HT1080 (cell line): ENCODE measurements around the gene CPSF7. TPM values are rescaled to one million over a fixed set of nuclear protein-coding genes. Genes with fewer than 3 reads are reported as not detected.
"Not testable (repeated sequence)": the region's sequence is repeated elsewhere in the genome, so short reads cannot be mapped to it uniquely, and the experiment has no call there.

Experiments used
- DNase-seq: peaks from one replicate; pipeline ENCODE4 v3.0.0-alpha.2; 2015; ENCODE audit warnings: low read depth
- total RNA-seq: library from RNA; depleted of rRNA; stranded (reverse); fragments of >200 nt; shearing (Covaris generic); gene quantifications from 2 replicates; pipeline ENCODE4 v1.2.3, GENCODE V29; 2014

CPSF7 gene
- total RNA-seq, 1 experiment from 2014 or later = 48.1 TPM

DNA sequence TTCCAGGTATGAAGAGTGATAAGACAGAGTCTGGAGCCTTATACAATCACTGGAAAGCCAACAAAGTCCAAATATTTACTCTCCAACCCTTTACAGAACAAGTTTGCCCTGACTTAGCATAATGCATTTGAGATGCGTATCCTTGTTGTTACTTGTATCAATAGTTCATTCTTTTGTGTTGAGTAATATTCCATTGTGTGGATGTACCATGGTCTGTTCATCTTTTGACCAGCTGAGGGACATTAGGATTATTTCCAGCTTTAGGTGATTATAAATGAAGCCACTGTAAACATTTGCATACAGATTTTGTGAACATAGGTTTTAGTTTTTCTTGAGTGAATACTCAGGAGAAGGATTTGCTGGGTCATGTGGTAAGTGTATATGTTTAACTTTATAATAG, 9.8 kb upstream of the CPSF7 start:
- no peak for DNase-seq

DNA sequence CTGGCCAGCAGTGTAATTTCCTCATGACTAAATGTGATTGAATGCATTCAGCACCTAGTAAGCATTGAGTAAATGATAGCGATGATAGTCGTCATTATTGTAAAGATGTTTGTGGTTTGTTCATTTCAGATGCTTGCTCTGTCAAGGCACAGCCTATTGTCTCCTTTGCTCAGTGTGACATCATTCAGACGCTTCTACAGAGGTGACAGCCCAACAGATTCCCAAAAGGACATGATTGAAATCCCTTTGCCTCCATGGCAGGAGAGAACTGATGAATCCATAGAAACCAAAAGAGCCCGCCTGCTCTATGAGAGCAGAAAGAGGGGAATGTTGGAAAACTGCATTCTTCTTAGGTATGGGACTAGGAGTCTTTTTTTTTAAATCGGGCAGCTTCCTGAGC, 7.7 kb upstream of the CPSF7 start:
- no peak for DNase-seq

DNA sequence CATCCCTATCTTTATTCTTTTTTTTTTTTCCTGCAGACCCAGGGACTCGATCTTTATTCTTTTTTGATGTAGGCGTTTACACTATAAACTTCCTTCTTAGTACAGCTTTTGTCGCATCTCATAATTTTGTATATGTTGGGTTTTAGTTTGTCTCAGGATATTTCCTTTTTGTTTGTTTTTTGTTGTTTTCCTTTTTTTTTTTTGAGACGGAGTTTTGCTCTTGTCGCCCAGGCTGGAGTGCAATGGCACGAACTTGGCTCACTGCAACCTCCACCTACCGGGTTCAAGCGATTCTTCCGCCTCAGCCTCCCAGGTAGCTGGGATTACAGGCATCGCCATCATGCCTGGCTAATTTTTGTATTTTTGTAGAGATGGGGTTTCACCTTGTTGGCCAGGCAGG, 1.1 kb upstream of the CPSF7 start:
- not testable (repeated sequence) for DNase-seq

DNA sequence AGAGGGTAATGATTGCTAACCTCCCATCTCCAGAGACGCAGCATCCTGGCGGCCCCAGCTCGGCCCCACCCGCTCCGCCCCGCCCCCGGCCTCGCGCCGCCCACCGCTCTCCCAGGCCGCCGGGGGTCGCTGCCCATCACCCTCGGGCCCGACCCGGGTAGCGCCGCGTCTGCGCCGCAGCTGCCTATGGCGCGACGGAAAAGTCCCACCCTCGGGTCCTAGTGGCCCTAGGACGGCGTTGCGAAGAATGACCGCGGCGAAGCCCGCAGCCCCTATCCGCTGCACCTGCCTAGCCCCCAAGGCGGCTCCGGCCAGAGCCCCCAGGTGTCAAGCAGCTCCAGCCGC, 457 bp downstream of the CPSF7 start:
- DNase-seq = peak; percentile 47

DNA sequence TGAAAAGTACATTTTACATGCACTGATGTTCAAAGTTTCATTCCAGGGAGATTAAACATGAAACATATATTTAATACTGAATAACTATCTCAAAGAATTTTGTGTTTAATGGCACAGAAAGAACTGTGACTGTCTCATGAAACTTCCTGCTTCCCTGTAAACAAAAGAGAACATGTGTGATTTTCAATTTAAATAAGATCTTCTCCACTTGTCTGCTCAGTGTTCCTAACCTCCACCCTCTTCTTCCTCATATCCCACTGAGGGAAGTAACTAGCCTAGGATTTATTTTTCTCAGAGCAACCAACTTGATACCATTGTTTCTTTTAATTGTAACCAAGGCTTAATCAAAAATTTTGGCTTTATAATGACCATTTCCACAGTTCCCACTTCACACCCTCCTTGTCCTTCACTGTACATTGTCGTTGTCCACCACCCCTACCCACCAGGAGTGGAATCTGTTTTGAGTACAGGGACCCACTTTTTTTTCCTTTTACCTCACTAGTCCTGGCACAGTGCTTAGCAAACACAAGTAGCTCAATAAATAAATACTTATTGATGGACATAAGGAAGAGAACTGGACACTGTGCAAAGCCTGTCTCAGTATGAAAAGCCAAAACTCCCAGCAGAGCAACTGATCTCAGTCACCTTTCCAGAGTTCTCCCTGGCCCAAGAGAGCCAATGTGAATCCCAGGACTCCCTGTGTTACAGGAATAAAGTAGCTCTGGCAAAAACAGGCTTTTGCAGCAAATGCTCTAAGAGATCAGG, 4.2 kb downstream of the CPSF7 start:
- no peak for DNase-seq

DNA sequence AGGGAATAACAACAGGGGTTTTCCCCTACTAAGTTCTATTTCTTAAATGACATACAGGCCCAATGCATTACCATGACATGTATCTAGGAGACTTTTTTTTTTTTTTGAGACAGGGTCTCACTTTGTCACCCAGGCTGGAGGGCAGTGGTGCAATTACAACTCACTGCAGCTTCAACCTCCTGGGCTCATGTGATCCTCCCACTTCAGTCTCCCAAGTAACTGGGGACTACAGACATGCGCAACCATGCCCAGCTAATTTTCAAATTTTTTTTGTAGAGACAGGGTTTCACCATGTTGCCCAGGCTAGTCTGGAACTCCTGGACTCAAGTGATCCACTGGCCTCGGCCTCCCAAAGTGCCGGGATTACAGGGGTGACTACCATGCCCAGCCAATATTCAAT, 7.5 kb downstream of the CPSF7 start:
- DNase-seq = no peak

DNA sequence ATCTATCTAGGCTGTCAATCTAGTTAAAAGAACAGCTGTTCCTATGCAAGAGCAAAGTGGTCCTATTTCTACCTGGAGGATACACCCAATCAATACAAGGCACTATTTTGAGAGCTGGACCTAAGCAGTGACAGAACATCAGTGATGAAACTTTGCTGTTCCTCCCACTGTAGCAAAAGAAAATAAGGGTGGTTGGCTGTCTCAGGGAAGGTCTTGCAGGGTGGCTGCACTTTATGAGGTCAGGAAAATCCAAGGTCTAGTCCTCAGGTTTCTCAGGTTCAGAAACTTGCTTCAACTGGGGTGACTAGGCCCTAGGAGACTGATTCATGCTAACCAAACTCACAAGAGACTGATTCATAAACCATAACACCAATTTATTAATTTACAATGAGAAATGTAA, 11.6 kb downstream of the CPSF7 start:
- no peak for DNase-seq

DNA sequence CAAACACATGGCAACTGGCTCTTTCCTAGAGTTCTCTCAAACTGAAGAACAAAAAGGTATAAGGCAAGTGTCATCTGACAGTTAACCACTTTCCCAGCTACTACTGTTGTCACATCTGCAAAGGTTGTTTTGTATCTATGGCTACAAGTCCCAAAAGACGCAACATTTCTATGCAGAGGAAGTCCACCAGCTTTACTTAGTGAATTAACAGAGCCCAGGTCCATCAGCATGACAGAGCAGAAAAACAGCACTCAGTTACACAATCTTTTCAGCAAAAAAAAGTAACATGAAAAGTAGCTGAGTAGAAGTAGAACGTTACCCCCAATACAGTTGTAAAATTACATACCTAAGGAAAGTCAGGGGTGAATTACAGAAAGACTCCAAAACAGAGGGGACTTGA, 12.1 kb downstream of the CPSF7 start:
- DNase-seq = peak; percentile 4

DNA sequence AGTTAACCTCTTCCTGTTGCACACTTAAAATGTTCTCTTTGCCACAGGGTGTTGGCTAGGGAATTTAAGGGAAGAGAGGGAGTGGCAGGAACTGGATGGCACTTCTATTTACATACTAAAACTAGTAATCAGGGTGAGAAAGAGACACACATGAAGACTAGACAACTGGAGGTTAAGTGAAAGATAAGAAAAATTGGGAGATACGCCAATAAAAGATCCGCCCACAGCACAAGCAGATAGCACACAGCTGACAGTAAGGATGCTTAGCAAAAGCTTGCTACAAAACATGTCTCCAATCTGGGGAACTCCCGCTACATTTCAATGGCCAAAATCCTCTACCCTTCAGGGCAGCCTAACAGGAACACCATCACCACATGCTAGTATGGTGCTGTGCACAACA, 12.8 kb downstream of the CPSF7 start:
- DNase-seq = no peak

DNA sequence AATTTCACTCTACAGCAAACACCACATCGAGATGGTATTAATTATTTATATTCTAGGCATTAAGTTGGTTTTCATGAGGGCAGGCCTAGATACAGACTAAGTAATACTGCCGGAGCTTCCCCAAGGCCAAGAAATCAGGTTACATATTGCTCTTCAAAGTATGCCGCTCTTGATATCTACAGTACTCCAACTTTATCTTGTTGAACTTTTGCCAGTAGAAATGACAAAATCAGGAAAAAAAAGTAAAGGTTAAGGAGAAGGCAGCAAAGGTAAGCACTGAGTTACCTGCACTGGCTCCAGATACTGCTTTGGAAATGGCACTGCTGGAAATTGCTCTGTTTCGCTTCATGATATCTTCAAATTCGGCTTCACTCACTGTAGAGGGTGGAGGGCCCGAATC, 14.4 kb downstream of the CPSF7 start:
- DNase-seq = no peak

DNA sequence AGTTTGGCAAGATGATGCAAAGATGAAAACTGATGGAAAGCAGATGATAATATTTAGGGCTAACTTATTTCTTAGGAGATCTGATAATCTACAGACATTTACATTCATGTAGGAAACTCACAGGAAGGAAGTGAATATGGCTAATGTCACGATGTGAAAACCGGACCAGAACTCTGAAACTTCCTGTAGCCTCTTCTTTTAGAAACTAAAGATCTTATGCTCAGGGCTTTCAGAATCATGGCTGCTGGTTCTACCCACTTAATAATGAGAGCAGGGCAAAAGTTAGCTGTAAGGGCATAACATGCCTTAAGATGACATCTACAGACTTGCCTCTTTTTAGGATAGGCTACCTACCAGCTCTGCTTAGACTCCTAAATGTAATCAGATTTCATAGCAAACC, 15.2 kb downstream of the CPSF7 start:
- no peak for DNase-seq

DNA sequence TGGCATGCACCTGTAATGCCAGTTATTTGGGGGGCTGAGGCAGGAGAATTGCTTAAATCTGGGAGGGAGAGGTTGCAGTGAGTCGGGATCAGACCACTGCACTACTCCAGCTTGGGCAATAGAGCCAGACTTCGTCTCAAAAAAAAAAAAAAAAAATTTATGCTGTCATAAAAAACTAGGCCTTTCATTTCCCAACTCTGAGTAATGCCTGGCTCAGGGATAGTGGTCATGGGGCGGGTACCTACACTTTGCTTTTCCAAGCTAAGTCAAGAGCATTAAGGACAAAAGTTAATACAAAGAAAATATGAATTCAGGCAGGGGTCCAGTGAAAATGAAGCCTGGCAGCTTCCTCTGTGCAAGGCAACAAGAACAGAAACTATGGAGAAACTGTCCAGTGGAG, 16.3 kb downstream of the CPSF7 start:
- peak; percentile 31 for DNase-seq

DNA sequence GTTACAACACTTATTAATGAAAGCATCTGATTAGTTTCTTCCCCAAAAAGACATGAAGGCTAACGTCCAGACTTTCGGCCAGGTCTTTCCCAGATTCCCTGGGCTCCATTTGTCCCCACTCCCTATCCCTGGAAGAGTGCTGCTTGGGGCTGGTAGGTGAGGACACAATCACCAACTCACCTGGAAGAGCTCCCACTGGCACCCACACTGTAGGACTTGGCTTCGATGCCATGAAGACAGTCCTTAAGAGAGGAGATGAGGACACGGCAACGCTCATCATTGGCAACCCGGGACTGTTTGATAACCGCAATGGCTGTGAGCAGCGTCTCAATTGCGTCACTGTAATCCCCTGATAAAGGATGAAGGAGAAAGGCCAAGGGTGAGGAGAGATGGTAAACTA, 18.2 kb downstream of the CPSF7 start:
- DNase-seq = no peak

DNA sequence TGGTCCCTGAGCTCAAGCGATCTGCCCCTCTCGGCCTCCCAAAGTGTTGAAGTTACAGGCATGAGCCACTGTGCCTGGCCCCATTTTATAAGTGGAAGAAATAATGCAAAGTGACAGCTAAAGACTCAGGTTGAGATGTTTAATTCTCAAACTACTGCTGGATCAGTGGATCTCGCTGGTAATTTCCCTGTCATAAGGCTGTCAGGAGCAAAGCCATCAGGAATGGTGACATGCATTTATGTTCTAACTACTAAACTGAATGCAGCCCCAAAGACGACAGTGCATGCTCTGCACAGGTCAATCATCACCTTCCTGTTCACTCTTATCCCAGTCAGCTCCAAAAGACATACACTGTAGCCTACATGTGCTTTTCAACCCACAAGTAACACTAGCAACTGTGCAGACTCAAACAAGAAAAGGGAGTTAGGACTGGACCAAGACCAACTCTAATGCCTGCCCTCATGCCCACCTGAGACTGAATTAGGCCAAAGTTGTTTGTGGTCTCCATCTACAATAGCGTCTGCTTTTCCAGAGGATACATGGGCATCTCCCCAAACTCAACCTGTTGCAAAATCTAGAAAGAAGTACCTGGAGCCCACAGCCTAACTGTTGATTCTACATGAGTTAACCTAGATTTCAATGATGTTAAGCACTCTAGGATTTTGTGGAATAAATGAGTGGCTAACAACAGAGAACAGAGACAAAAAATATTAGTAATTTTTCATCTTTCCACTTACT, 22.6 kb downstream of the CPSF7 start:
- DNase-seq = no peak

DNA sequence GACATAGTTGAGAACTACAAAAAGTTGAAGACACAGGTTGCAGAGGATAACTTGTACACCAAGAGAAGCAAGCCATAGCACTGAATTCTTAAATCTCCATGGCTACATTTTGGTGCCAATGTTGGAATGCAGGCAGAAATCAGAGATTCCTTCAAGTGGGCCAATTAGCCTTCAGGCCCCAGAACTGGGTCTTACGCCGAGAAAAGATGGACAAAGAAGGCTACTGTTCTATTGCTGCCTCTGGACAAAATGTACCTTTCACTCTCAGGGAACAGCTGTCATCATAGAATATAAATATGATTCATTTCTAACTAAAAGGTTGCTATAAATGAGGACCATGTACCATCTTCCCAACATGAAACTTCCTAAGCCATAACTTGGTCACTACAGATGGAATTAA, 23.7 kb downstream of the CPSF7 start:
- no peak for DNase-seq

DNA sequence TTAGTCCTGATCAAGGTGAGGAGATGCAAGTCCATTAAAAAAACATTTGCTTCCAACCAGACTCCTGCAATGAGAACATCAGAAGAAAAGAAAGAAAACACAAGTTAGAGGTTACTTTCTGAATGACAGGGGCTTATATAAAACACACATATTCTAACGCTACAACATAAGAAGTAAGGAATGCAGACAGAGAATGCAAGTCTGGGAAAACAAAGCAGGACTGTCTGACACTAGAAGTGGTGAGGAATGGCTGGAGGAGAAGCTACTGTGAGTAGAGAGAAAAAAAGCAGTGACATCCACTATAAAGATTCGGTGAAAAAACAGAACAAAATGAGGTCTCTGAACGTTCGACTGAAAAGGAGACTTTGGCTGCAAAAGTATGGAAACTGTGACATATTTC, 25.1 kb downstream of the CPSF7 start:
- DNase-seq = no peak

DNA sequence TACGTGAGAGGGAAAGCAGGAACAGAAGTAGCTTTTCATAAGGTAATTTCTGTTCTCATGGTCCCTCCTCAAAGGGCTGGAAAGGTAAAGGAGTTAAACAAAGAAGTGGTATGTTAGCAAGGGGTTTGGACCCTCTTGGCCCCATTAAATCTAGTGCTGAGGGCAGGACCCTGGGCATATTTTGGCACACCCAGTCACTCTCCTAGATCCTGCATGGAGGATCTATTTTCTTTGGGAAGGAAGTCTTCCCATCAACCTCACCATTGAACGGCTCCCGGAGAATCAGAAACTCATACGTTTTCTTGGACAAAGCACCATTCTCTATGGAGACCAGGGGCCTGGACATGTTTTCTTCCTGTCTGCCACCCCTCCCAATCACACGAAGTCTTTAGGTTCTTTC, 25.7 kb downstream of the CPSF7 start:
- no peak for DNase-seq

DNA sequence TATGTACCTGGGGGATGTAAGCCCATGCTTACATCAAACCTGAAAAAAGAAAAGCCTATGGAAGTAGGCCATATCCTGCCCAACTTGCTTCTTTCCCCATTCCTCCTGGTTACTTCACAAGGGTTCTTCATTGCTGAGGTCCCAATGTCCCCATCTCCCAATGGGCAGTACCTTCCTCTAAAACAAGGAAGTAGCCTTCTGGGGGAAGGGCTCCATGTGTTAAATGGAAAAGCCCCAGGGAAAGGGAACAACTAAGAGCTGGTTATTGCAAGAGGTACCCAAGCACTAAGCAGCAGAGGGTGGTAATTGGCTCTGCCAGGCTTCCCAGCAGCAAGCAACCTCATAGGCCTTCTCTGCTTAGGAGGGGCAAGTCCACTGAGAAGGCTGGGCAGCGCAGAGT, 26.1 kb downstream of the CPSF7 start:
- DNase-seq = no peak

DNA sequence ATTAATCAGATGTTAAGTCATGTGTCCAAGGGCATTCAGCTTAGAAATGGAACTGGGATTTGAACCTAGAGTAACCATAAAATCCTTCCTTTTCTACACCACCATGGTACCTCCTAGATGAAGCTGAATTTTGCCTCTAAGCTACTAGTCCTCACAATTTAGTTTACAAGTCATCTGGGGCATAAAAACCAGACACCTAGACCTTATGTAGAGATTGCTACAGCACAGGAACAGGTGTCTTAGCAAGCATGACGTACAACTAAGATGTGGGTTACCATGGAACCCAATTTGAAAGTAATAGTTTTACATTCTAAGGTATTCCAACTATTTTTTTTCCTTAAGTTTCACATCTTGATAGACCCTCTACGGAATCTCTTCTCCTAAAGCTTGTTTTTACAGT, 28.2 kb downstream of the CPSF7 start:
- no peak for DNase-seq

DNA sequence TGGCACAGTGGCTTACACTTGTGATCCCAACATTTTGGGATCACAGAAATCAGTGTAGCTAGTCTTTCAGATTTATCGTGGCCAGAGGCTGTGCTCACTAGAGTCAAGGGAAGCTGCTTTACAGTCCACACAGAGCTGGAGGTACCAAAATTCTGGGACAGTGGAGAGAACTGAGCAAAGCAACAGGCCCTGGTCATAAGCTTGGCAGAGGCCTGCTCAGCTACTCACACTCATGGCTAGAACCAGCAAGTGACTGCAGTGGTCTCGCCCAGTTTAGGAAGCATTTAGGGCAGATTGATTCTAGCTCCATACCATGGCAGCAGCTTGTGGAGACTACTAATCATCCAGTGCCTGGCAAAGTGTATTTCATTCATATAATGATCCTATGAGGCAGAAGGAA, 28.6 kb downstream of the CPSF7 start:
- no peak for DNase-seq

DNA sequence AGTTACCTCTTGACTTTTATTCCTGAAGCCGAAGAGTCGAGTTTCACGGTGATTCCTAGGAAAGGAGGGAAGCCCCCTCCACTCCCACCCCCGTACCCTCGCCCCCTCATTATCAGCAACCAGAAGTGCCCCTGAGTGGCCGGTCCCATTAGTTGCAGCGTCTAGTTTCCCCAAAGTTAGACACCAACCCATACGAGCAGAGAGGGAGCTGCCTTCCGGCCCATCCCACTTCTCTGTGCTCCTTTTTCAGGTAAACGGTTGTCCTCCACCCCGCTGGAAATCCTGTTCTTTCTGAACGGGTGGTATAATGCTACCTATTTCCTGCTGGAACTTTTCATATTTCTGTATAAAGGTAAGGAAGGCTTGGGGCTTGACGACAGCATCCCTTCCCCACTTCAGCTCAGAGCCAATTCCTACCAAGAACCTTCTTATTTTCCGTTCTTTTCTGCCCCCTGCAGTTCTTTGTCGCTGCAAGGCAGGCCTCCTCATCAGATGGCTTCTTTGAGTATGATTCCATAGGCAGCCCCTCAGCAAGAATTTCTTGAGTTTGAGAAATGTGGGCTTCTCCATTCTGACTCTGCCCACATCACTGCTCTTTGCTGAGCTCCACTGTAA, 36.7 kb downstream of the CPSF7 start:
- no peak for DNase-seq

DNA sequence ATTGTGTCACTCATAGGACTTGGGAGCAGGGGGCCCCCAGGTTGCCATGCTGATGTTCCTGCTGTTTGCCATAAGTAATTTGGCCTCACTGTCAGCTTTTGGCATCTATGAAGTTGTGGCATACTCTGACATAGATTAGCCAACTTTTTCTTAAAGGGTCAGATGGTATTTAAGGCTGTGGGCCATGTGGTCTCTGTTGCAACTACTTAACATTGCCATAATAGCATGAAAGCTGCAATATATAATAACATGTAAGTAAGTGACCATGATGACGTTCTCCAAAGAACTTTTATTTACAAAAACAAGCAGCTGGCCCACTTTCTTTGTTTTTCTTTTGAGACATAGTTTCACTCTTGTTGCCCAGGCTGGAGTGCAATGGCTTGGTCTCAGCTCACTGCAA, 39.6 kb downstream of the CPSF7 start:
- DNase-seq = no peak
